SH-SY5Y (cell line): ENCODE measurements around the gene HKDC1.

Experiments
- GATA2 ChIP-seq: IDR thresholded peaks from 2 replicates; pipeline ENCODE4 v1.6.1; 2011; ENCODE audit warnings: mild to moderate bottlenecking, low read depth, low read length
- GATA3 ChIP-seq: IDR thresholded peaks from 2 replicates; pipeline ENCODE4 v1.6.1; 2011; ENCODE audit warnings: low read depth, mild to moderate bottlenecking, low read length, moderate library complexity

DNA sequence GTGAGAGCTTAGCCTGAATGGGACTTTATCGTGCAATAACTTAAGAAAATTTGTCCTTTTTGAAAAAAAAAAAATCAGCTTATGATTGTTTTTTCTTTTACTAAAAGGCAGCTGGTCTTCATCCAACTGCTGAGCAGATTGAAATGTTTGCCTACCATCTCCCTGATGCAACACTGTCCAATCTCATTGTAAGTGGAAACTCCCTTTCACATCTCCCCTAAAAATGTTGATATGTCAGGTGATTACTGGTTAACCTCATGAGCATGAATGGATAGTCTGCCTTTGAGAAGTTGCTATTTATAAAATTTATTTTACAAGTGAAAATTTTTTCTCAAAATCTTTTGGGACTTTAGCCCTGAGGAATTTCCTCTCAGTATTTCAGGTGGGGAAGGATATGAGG, 17.8 kb upstream of the HKDC1 start:
- TF ChIP-seq GATA2 (no peak), GATA3 (no peak)
